ENCODE data around the gene FOXR1. TPM values are rescaled to one million over a fixed set of nuclear protein-coding genes. Genes with fewer than 3 reads are reported as not detected.
"Not testable (repeated sequence)": the region's sequence is repeated elsewhere in the genome, so short reads cannot be mapped to it uniquely, and the experiment has no call there.

FOXR1 gene
- total RNA-seq, 4 donors from 2014 or later: not detected

DNA sequence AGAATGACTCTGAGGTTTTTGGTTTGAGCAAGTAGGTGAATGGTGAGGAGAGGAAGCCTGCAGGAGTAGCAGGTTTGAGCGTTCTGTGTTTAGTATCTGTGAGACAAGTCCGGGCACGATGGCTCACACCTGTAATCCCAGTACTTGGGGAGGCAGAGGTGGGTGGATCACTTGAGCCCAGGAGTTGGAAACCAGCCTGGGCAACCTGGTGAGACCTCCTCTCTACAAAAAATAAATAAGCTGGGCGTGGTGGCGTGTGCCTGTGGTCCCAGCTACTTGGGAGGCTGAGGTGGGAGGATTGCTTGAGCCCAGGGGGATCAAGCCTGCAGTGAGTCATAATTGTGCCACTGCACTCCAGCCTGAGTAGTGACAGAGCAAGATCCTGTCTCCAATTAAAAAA is 16.7 kb downstream of the FOXR1 start:
- DNase-seq (ENCODE audit: low spot score in 2 of 2): no peak
- H3K36me3 ChIP-seq: peaks cover 0 to 5% (median 0%) of the 10 kb centered on the region in 3 donors
- no peak overlapping the region for H3K27ac ChIP-seq
- no peaks in the 10 kb centered on the region for H3K27me3 ChIP-seq
- TF ChIP-seq CTCF (IDR thresholded peaks at IDR 0.05): no peak
- TF ChIP-seq POLR2A (IDR thresholded peaks at IDR 0.05): no peak
- TF ChIP-seq EP300 (IDR thresholded peaks at IDR 0.05): no peak
- no peak overlapping the region for H3K4me3 ChIP-seq
- WGBS, 2 donors: 90 to 96% methylated on average over 5 of the region's 5 CpGs
- no peaks in the 10 kb centered on the region for H3K9me3 ChIP-seq
- H3K4me1 ChIP-seq: no peaks in the 10 kb centered on the region

- 92 to 96% methylated on average over 36 to 38 of the region's 44 CpGs for WGBS, 2 donors
- H3K4me3 ChIP-seq; DNase-seq (ENCODE audit: low spot score in 2 of 2); H3K27ac ChIP-seq; H3K9me3 ChIP-seq; H3K27me3 ChIP-seq; H3K4me1 ChIP-seq; H3K36me3 ChIP-seq: not testable (repeated sequence)
Observed at GRCh38 chr11:118991486-118992038, 20.0 kb downstream of the FOXR1 start.

- Histone ChIP-seq H3K4me3 (peak overlapping the region; percentile 83 to 96 (median 92)), H3K9me3 (no peaks in the 10 kb centered on the region), H3K27ac (peak overlapping the region in 3 of 4 donors; percentile 68 to 92 (median 89)), H3K36me3 (peaks cover 0 to 31% (median 6%) of the 10 kb centered on the region in 3 donors), H3K4me1 (peaks cover 0 to 34% (median 20%) of the 10 kb centered on the region in 4 donors), H3K27me3 (no peaks in the 10 kb centered on the region)
- TF ChIP-seq POLR2A (IDR thresholded peaks at IDR 0.05): no peak
- TF ChIP-seq CTCF (IDR thresholded peaks at IDR 0.05): no peak
- WGBS, 2 donors: 9% methylated on average over 22 of the region's 22 CpGs
- no peak for DNase-seq (ENCODE audit: low spot score in 2 of 2)
Observed at GRCh38 chr11:118996926-118997626, 25.5 kb downstream of the FOXR1 start.

DNA sequence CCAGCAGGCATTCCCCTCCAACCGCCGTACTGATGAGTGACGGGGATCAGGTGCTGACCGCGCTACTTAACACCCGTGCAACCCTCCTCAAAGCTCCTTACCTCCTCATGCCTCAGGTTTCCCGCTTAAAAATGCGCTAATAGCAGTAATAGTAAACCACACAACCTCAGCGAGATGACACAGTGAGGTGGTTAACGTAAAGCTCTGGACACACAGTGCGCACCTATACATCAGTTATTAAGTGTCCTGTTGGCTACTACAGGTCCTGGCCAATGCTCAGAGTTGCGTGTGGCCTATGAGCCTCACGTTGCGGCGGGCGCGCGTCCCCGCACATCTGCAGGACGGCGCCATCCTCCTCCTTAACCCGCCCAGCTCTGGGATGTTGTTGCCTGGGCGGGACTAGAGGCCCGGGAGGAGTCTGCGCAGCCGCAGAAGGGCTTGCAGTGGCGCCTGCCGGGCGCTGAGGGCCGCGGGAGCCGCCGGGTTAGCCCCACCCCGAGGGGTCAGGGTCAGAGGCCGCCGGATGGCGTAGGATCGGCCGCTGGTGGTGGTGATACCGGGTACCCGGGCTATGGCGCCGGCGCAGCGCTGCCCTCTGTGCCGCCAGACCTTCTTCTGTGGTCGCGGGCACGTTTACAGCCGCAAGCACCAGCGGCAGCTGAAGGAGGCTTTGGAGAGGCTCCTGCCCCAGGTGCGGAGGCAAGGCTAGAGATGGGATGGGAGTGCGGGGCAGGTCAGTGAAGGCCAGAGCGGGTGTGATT is 26.2 kb downstream of the FOXR1 start, which contains the start of gene CENATAC:
Gene CENATAC (plus strand): TSS at position 512 of the 761 bp plus-strand sequence. CDS start 60 bp downstream, at position 572.
- DNase-seq (ENCODE audit: low spot score in 2 of 2): peak; percentile 88 to 89
- WGBS, 2 donors: 0 to 1% methylated on average over 22 to 44 of the region's 54 CpGs
- Histone ChIP-seq H3K4me1 (peaks cover 0 to 34% (median 20%) of the 10 kb centered on the region in 4 donors), H3K4me3 (peak within 1 kb of the TSS; percentile 83 to 96 (median 92)), H3K27me3 (no peaks in the 10 kb centered on the region), H3K9me3 (no peaks in the 10 kb centered on the region), H3K27ac (peak within 1 kb of the TSS; percentile 76 to 92 (median 84)), H3K36me3 (peaks cover 0 to 38% (median 9%) of the 10 kb centered on the region in 3 donors)
- TF ChIP-seq EP300 (IDR thresholded peaks at IDR 0.05): peak; percentile 94
- TF ChIP-seq CTCF (IDR thresholded peaks at IDR 0.05): peak in 2 of 5 experiments; percentile 37 to 60
- TF ChIP-seq POLR2A (IDR thresholded peaks at IDR 0.05): peak; percentile 32 to 93

- H3K4me3 ChIP-seq: peak overlapping the region; percentile 83 to 96 (median 92)
- WGBS, 2 donors: 1 to 2% methylated on average over 15 to 19 of the region's 19 CpGs
- H3K27me3 ChIP-seq: no peaks in the 10 kb centered on the region
- peaks cover 0 to 34% (median 20%) of the 10 kb centered on the region in 4 donors for H3K4me1 ChIP-seq
- no peak for DNase-seq (ENCODE audit: low spot score in 2 of 2)
- peak overlapping the region; percentile 76 to 92 (median 84) for H3K27ac ChIP-seq
- H3K36me3 ChIP-seq: peaks cover 0 to 43% (median 9%) of the 10 kb centered on the region in 3 donors
- H3K9me3 ChIP-seq: no peaks in the 10 kb centered on the region
- TF ChIP-seq EP300 (IDR thresholded peaks at IDR 0.05) (no peak), POLR2A (IDR thresholded peaks at IDR 0.05) (no peak), CTCF (IDR thresholded peaks at IDR 0.05) (no peak)
Observed at GRCh38 chr11:118998388-118998717, 26.8 kb downstream of the FOXR1 start.
